Stimulated activated CD8-positive, alpha-beta memory T cell treated with anti-CD3 and anti-CD28 coated beads, Interleukin-4, amount 100 ng/mL, for 48 hours (primary cell): ENCODE measurements around the gene PIP4K2A.
"Not testable (repeated sequence)": the region's sequence is repeated elsewhere in the genome, so short reads cannot be mapped to it uniquely, and the experiment has no call there.

Experiments used
- DNase-seq: peaks from one replicate; pipeline ENCODE4 v3.0.0-alpha.2; 2020

The PIP4K2A gene

GRCh38 chr10:22718659-22719058 lies 4.3 kb upstream of the PIP4K2A start:
- DNase-seq: not testable (repeated sequence)

DNA sequence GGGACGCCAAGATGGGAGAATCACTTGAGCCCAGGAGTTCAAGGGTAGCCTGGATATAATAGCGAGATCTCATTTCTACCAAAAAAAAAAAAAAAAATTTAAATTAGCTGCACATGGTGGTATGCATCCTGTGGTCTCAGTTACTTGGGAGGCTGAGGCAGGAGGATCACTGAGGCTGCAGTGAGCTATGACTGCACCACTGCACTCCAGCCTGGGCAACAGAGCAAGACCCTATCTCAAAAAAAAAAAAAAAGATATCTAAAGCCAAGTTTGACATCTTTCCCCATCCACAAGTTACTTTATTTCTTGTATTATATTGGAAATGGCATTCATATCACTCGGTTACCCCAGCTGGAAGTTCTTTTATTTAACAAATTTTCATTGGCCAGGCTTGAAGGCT lies 3.4 kb upstream of the PIP4K2A start:
- no peak for DNase-seq

- DNase-seq: no peak
Observed at GRCh38 chr10:22716943-22717342, 2.6 kb upstream of the PIP4K2A start.

GRCh38 chr10:22715290-22715625 lies 880 bp upstream of the PIP4K2A start:
- DNase-seq: no peak

- DNase-seq: peak; percentile 55
Observed at GRCh38 chr10:22713853-22714478, 412 bp downstream of the PIP4K2A start.

DNA sequence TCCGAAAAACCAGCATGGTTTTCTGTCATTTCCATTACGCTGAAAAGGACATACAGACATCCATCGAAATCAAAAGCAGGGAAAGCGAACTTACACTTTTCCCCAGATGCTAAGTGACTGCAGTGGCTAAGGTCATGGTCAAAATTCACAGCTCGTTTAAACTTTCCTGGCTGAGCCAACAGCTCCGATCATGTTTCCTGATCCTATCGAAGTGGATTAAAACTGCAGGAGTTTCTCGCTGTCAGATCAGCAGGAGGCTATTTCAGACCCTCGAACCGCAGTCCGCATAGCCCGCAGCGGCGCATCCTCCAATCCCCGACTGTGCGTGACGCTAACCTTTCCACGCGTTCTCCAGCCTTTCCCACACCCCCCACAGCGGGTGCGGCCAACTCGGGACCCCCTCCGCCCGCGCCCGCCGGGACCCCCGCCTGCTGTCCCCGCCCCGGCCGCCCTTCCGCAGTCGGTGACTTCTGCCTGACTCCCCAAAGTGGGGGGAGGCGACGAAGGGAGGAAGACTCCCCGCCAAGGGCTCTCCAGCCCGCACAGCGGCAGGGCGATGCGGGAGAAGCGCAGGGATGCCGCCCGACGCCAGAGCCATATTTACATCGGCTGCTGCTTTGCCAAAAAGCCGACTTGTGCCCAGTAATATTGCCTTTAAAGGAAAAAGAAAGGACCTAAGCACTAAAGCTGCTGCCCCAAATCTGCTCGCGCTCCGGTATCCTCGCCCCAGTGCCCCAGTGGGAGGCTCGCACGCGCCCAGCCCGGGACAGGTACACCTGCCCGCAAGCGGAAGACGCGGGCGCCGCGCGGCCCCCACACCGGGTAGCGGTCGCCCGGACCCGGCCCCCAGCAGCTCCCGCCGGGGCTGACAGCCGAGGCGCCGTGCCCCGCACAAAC lies 1.2 kb downstream of the PIP4K2A start:
- DNase-seq: peak; percentile 48

DNA sequence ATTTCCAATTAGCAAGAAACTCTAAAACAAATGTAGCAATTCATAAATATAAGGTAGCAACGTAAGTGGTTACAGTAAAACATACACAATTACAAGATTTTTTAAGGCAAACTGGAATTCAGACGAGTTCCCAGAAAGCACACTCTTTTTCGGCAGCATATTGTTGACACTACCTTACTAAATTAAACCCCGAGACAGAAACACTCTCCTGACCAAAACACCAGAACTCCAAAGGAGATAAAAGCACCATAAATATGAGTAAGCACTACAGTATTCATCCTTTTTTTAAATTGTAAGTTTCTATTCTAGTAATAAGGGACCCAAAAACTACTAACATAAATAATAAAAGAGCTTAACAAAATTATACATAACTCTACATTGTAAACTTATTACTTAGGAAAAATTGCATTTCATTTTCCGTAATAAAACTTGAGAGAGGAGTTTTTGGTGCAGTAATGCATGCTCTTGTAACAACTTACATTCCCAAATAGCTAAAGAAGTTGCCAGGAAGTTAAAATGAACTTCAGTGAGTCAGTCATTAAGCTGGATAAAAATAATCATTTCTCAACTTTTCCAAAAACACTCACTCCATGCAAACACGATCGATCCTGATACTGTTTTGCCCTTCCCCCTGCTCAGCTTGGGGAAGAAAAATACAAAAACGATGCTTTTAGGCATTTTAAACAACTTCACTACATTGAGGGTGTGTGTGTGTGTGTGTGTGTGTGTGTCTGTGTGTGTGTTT lies 2.0 kb downstream of the PIP4K2A start:
- no peak for DNase-seq

GRCh38 chr10:22711373-22711772 lies 3.0 kb downstream of the PIP4K2A start:
- DNase-seq: no peak

DNA sequence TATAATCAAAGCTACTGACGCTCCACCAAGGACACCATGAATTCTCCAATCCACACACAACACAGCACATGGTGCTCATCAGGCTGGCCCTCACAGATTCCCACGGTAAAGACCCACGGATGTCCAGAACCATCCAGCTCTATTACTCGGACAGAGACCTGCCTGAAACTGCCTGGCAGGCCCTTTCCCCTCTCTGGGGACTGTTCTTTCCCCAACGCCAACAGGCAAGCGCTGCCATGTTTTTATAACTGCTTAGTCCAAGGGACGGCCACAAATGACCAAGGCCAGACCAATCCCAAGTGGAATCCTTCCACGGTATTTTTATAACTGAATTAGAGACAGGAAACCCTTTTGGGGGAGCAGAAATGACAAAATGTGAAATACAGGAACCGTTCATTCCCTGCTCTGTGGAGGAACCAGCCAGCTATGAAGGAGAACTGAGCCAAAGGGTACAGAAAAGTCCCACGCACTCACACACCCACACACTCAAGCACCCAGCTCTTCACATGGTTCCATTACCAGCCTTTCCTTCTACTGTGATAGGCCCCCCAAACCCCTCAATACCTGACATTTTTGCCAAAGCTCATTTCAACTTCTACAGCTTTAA lies 4.1 kb downstream of the PIP4K2A start:
- no peak for DNase-seq

DNA sequence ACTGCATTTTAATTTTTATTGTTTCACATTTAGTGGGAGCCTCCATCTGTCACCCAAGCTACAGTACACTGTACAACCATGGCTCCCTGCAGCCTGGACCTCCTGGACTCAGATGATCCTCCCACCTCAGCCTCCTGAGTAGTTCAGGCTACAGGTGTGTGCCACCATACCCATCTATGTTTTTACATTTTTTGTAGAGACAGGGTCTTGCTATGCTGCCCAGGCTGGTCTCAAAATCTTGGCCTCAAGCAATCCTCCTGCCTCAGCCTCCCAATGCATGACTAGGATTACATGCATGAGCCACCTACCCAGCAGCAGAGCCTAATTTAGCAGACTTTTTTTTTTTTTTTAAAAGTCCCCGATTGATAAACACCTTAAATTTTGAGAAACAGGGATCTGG lies 5.6 kb downstream of the PIP4K2A start:
- no peak for DNase-seq

DNA sequence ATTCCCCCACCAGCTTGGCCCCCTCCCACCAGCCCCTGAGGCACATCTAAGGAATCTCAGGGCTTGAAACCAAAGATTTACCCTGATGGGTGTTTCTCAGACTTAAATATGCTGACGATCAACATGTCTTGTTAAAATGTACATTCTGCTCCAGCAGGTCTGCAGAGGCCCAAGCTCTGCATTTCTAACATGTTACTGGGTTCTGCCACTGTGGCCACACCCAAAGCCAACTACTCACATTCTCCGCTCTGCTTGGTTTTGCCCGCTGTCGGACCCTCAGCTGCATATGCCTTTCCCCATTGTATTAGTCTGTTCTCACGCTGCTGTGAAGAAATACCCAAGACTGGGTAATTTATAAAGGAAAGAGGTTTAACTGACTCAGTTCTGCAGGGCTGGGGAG lies 8.9 kb downstream of the PIP4K2A start:
- DNase-seq: no peak

GRCh38 chr10:22704942-22705341 lies 9.4 kb downstream of the PIP4K2A start:
- DNase-seq: no peak

- DNase-seq: no peak
Observed at GRCh38 chr10:22704471-22704911, 9.9 kb downstream of the PIP4K2A start.

DNA sequence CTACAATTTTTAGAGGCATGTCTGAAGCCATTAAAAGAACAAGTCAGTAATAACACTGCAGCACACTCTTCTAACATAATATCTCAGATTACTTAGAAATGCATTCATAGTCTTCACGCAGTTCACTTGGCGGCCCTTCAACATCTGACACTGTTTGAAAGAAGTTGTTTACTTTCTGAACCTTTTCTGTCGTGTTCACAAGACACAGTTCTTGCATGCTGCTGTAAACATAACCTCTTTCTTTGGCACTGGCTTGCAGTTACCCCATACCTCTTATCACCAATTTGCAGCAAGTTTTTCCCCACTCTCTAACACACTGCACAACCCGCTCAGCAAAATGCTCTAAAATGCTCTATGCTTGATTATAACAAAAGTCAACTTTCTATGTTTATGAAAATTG lies 12.0 kb downstream of the PIP4K2A start:
- DNase-seq: no peak

DNA sequence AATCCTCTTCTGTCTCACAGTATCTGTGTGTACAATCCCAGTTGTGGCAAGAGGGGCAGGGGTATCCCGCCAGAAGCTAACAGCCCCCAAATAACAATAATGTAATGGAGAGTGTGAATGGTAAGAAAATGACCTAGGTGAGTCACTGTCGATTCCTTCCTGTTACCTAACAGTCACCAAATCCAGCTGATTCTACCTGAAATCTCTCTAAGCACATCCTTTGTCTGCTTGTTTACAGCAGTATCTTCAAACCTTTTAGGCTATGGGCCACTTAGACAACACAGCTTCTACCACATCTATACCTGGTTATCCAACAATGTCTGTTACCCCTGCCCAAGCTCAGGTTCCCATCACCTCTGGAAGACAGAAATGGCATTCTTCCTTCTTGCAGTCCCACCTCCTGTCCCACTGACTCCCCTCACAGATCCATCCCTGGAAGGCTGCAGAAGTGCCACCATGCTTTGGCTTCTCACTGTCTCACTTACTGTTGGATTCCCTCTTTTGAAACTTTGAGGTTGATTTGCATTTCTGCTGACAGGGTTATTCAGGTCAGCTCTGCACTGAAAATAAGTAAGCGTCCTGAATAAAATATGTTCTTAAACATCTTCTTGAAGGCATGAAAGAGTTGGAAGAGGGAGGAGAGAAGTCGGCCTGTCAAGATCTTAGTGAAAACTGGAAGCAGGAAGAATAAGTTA lies 13.1 kb downstream of the PIP4K2A start:
- DNase-seq: no peak

- no peak for DNase-seq
Observed at GRCh38 chr10:22700489-22700888, 13.9 kb downstream of the PIP4K2A start.

DNA sequence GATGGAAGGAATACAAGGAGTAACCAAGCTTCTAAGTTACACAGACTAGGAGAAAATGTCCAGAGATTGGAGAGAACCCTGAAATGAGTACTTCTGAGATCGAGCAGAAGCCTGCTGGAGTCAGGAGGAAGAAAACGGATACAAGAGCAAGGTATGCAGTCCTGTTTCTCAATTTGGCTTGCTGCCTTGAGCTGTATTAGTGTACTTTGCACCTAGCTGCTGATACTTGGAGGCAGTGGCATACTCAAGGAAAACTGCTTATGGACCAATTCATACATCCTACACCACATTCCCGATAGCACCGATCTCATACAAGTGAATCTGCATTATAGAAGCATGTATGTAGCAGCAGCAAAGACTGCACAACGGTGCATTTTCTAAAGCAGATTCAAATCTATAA lies 14.4 kb downstream of the PIP4K2A start:
- no peak for DNase-seq

GRCh38 chr10:22698941-22699440 lies 15.4 kb downstream of the PIP4K2A start:
- no peak for DNase-seq

- DNase-seq: no peak
Observed at GRCh38 chr10:22697800-22698199, 16.6 kb downstream of the PIP4K2A start.

DNA sequence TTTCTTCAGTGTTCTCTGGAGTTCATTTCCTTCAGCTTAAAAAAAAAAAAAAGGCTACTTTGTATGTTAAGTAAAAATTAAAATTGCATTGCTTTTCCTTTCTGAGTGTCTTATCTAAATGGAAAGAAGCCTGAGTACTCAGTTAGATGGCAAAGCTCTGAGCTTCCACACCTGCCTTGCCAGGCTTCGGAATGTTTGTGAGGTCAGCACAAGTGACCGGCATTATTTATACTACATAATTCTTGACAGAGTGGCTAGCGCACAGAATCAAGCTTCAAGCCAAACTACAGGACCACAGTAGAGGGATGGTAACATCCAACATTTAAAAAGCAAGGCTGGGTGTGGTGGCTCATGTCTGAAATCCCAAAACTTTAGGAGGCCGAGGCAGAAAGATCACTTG lies 17.3 kb downstream of the PIP4K2A start:
- DNase-seq: no peak

- DNase-seq: no peak
Observed at GRCh38 chr10:22693860-22694259, 20.5 kb downstream of the PIP4K2A start.

DNA sequence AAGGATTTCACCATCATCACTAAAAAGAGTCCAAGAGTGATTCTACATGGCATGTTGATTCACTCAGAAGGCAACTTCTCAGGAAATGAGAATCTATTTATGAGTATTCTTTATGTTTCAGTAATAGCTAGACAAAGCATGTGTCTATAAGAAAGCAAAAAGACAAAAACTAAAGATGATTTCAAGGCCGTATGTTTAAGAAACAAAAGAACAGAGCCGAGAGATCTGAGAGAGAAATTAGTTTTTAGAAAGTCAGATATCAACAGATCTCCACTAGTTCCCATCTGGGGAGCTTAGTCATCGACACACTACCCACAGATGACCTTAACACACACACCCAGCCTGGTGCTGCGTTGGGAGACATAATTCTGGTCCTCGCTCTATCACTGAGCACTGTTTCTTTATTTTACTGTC lies 21.0 kb downstream of the PIP4K2A start:
- DNase-seq: peak; percentile 49
